ENCODE results near the gene STAT6.

DNA sequence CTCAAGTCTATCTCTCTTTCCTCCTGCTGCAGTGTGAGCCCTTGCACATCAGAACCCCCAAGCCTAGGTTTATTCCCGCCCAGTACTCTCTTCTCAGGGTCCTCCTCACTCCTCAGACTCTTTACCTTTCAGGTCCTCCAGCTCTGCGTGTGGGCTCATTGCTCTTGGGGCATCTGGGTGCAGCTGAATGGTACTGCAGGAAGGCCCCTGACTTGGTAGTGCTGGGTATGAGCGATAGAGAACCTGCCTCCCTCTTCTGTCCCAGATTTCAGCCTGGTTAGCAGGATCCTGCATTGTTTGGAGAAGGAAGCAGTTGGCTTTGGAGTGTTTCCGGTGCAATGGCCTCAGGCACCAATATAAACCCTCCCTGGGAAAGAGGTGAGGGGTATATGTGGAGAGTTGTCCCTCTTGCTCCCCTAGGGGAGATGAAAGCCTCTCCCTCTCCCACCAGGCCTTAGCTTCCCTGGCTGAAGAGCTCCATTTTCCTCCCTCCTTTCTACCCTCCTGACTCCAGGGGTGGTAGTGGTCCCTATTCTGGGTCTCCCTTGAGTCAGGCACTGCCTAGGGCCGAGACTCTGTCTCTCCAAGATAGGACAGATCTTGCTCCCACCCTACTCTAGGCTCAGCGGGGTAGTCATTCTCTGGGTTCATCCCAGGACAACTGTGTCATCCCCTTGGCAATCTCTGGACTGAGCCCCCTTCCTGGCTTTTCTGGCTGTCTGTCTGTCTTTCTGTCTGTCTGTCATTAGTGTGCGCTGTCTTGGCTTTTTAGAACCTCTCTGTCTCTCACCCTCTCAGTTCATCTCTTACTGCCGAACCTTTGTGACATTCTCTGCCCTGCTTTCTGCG is 21.0 kb upstream of the STAT6 start:
- TF ChIP-seq, protein P1, sequence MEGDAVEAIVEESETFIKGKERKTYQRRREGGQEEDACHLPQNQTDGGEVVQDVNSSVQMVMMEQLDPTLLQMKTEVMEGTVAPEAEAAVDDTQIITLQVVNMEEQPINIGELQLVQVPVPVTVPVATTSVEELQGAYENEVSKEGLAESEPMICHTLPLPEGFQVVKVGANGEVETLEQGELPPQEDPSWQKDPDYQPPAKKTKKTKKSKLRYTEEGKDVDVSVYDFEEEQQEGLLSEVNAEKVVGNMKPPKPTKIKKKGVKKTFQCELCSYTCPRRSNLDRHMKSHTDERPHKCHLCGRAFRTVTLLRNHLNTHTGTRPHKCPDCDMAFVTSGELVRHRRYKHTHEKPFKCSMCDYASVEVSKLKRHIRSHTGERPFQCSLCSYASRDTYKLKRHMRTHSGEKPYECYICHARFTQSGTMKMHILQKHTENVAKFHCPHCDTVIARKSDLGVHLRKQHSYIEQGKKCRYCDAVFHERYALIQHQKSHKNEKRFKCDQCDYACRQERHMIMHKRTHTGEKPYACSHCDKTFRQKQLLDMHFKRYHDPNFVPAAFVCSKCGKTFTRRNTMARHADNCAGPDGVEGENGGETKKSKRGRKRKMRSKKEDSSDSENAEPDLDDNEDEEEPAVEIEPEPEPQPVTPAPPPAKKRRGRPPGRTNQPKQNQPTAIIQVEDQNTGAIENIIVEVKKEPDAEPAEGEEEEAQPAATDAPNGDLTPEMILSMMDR (IDR thresholded peaks at IDR 0.05), result no peak
- TF ChIP-seq POLR2A (IDR thresholded peaks at IDR 0.05), result no peak
- TF ChIP-seq POLR2AphosphoS5 (IDR thresholded peaks at IDR 0.05), result no peak
- TF ChIP-seq EP300 (IDR thresholded peaks at IDR 0.05), result no peak
